Vagina (tissue), 2 donors: ENCODE measurements around the gene SORCS1. TPM values are rescaled to one million over a fixed set of nuclear protein-coding genes. Genes with fewer than 3 reads are reported as not detected.

ENCODE experiments used
- DNase-seq, 2 donors: peaks; one replicate each; pipeline ENCODE4 v3.0.0-alpha.2; 2017; ENCODE audit errors: extremely low spot score in 2 of 2
- H3K27ac ChIP-seq: fragments of 200-600 bp; sonication (generic); one replicate; pipeline ENCODE4 v1.5.1; 2019
- H3K27me3 ChIP-seq: fragments of 200-600 bp; sonication (generic); one replicate; pipeline ENCODE4 v1.5.1; 2019
- H3K36me3 ChIP-seq, 2 donors: fragments of 200-600 bp; sonication (generic); one replicate each; pipeline ENCODE4 v1.5.1; 2017 to 2019
- H3K4me1 ChIP-seq: fragments of 200-600 bp; sonication (generic); one replicate; pipeline ENCODE4 v1.5.1; 2019
- H3K4me3 ChIP-seq, 2 donors: fragments of 200-600 bp; sonication (generic); 1 replicate in 1 of 2; 2 replicates in 1 of 2; pipeline ENCODE4 v1.5.1; 2016 to 2019
- H3K9me3 ChIP-seq: fragments of 200-600 bp; sonication (generic); one replicate; pipeline ENCODE4 v1.5.1; 2019
- POLR2A ChIP-seq, 2 donors: fragments of 450-650 bp; IDR thresholded peaks; one replicate each; pipeline ENCODE4 v1.6.1; 2017; ENCODE audit warnings: antibody characterized with exemption in 2 of 2, mild to moderate bottlenecking in 2 of 2, moderate library complexity in 2 of 2
- POLR2AphosphoS5 ChIP-seq, 2 donors: sonication (generic); formaldehyde crosslinking; IDR thresholded peaks; one replicate each; pipeline ENCODE4 v1.9.0; 2017; ENCODE audit warnings: antibody characterized with exemption in 2 of 2, mild to moderate bottlenecking in 2 of 2, low read depth in 1 of 2; ENCODE audit not compliant: insufficient read depth in 1 of 2
- intact Hi-C: fragments of 100-400 bp; cut with DNase I; formaldehyde crosslinking; loops from one replicate; pipeline ENCODE4 v1.15.1; 2023
- total RNA-seq: library from RNA; depleted of rRNA; stranded (reverse); fragments of >200 nt; gene quantifications from one replicate; pipeline ENCODE4 v1.2.3, GENCODE V29; 2016
- TF ChIP-seq, protein P1 (sequence below), 3 experiments: fragments of 450-650 bp in 2 of 3; fragments of 200-600 bp in 1 of 3; sonication (generic) in 1 of 3; IDR thresholded peaks; one replicate each; pipeline ENCODE4 v1.5.1; 2017 to 2019; ENCODE audit warnings: antibody characterized with exemption in 3 of 3, mild to moderate bottlenecking in 2 of 3, moderate library complexity in 2 of 3

SORCS1 gene
- total RNA-seq, 1 donor from 2014 or later = 5.9 TPM

DNA sequence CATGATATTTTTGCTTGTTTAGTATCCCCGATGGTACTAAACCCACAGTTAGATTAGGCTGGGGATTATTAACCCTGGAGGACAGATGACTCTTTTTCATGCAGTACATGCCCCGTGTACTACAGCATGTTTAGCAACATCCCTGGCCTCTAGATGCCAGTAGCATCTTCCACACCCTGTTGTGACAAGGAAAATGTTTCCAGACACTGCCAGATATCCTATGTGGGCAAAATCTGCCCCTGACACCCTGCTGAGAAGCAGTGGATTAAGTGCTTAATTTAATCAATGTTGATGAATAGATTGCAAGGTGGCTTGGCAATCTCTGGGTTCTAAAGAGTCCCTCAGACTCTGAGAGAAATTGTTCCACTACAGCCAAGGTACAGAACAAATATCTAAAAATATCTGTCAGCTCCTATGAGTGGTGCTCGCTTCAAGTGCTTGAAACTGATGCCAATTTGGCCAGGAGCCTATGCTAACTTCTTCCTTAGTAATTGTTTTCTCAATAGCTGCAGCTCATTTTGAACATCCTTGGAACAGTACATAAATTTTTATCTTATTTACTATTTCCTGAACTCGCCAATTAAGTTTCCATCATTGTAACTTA lies 247.0 kb downstream of the SORCS1 start:
- no peak for TF ChIP-seq POLR2AphosphoS5 (IDR thresholded peaks at IDR 0.05; ENCODE audit: insufficient read depth in 1 of 2, low read depth in 1 of 2)
- no peak for TF ChIP-seq POLR2A (IDR thresholded peaks at IDR 0.05)
- TF ChIP-seq, protein P1, sequence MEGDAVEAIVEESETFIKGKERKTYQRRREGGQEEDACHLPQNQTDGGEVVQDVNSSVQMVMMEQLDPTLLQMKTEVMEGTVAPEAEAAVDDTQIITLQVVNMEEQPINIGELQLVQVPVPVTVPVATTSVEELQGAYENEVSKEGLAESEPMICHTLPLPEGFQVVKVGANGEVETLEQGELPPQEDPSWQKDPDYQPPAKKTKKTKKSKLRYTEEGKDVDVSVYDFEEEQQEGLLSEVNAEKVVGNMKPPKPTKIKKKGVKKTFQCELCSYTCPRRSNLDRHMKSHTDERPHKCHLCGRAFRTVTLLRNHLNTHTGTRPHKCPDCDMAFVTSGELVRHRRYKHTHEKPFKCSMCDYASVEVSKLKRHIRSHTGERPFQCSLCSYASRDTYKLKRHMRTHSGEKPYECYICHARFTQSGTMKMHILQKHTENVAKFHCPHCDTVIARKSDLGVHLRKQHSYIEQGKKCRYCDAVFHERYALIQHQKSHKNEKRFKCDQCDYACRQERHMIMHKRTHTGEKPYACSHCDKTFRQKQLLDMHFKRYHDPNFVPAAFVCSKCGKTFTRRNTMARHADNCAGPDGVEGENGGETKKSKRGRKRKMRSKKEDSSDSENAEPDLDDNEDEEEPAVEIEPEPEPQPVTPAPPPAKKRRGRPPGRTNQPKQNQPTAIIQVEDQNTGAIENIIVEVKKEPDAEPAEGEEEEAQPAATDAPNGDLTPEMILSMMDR (IDR thresholded peaks at IDR 0.05) = no peak
- DNase-seq = no peak
- H3K4me3 ChIP-seq = no peak overlapping the region
- H3K27ac ChIP-seq = no peak overlapping the region
- H3K27me3 ChIP-seq = no peaks in the 10 kb centered on the region
- H3K36me3 ChIP-seq = no peaks in the 10 kb centered on the region
- intact Hi-C loops = no loop called here
- H3K9me3 ChIP-seq = no peaks in the 10 kb centered on the region
- no peaks in the 10 kb centered on the region for H3K4me1 ChIP-seq

DNA sequence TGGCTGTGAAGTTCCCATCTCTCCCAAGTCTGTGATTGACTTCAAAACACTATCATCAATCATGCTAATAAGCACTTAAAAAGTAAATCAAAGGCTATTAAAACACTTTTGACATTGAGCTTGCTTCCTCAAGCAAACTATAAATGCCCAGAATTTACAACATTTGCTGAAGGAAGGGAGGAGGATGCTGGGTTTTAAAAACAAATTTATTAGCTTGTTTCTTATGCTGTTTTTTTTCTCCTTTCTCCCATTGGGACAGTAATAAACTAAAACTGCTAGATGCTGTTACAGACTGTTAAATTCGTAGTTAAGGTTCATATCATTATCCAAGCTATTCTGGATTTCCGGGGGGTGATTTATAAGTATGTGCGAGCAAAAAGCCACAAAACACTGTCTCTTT lies 250.5 kb downstream of the SORCS1 start:
- TF ChIP-seq, protein P1 (IDR thresholded peaks at IDR 0.05) = no peak
- no peak for TF ChIP-seq POLR2AphosphoS5 (IDR thresholded peaks at IDR 0.05; ENCODE audit: insufficient read depth in 1 of 2, low read depth in 1 of 2)
- TF ChIP-seq POLR2A (IDR thresholded peaks at IDR 0.05) = no peak
- Histone ChIP-seq H3K4me3 (no peak overlapping the region), H3K4me1 (no peaks in the 10 kb centered on the region), H3K27ac (no peak overlapping the region), H3K27me3 (no peaks in the 10 kb centered on the region), H3K36me3 (no peaks in the 10 kb centered on the region), H3K9me3 (no peaks in the 10 kb centered on the region)
- intact Hi-C loops = no loop called here
- no peak for DNase-seq

DNA sequence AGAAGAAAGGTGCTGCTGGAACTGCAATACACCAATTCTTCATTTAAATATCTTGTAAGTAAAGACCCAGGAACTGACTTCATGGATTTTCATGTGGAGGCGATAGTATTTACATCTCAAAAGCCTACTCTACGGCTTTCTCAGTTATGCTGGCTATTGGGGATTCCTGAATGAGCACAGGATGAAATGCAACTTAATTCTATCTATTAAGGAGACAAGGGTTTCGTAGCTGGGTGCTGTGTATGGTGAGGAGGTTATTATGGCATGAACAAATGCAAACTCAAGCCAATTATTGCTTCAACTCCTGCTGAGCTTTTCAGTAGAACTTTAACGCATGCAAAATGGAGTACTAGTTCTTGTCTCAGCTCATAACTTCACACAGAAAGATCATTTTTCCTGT lies 251.2 kb downstream of the SORCS1 start:
- H3K27ac ChIP-seq = no peak overlapping the region
- no peaks in the 10 kb centered on the region for H3K9me3 ChIP-seq
- no peaks in the 10 kb centered on the region for H3K27me3 ChIP-seq
- no peaks in the 10 kb centered on the region for H3K36me3 ChIP-seq
- intact Hi-C loops = no loop called here
- no peaks in the 10 kb centered on the region for H3K4me1 ChIP-seq
- TF ChIP-seq POLR2AphosphoS5 (IDR thresholded peaks at IDR 0.05; ENCODE audit: insufficient read depth in 1 of 2, low read depth in 1 of 2) (no peak), POLR2A (IDR thresholded peaks at IDR 0.05) (no peak)
- TF ChIP-seq, protein P1 (IDR thresholded peaks at IDR 0.05) = no peak
- H3K4me3 ChIP-seq = no peak overlapping the region
- DNase-seq = no peak

DNA sequence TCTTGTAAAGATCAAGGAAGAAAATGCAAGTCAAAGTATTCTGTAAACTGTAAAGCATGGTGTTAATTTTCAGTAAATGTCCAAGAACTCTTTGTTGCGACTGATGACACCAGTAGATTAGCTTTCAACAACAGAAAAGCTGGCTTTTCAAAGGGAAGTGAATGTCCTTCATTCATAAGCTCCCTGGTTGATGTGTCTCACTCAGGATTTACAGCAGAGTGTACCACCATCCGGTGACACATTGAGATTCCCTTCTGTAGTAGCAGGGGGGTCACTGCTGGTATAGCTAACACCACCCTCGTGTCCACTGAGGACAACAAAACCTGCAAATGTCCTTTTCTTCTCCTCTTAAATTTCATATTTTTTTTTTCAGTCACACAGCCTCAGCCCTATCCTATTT lies 253.4 kb downstream of the SORCS1 start:
- no peak for DNase-seq
- Histone ChIP-seq H3K4me3 (no peak overlapping the region), H3K27me3 (no peaks in the 10 kb centered on the region), H3K4me1 (no peaks in the 10 kb centered on the region), H3K27ac (no peak overlapping the region), H3K9me3 (no peaks in the 10 kb centered on the region), H3K36me3 (no peaks in the 10 kb centered on the region)
- TF ChIP-seq POLR2A (IDR thresholded peaks at IDR 0.05) (no peak), POLR2AphosphoS5 (IDR thresholded peaks at IDR 0.05; ENCODE audit: insufficient read depth in 1 of 2, low read depth in 1 of 2) (no peak)
- TF ChIP-seq, protein P1 (IDR thresholded peaks at IDR 0.05) = no peak
- intact Hi-C loops = no loop called here

DNA sequence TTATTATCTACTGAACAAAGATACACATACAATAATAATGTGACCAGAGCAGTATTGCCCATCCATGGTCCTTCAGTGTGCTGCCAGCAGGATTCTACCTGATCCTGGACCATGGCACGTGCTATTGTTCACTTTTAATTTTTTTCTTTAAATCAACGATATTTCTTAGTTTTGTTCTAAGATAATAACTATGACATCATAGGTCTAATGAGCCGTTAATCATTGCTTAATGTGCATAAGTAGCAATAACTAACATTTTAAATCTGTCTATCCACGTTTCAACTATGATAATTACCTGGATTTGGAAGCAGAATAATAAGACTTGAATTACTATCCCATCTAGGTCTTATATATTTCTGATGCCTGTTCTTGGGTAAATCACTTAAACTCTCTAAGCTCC lies 253.8 kb downstream of the SORCS1 start:
- intact Hi-C loops = no loop called here
- no peak for DNase-seq
- Histone ChIP-seq H3K27ac (no peak overlapping the region), H3K4me1 (no peaks in the 10 kb centered on the region), H3K4me3 (no peak overlapping the region), H3K36me3 (no peaks in the 10 kb centered on the region), H3K27me3 (no peaks in the 10 kb centered on the region), H3K9me3 (no peaks in the 10 kb centered on the region)
- TF ChIP-seq, protein P1 (IDR thresholded peaks at IDR 0.05) = no peak
- TF ChIP-seq POLR2AphosphoS5 (IDR thresholded peaks at IDR 0.05; ENCODE audit: insufficient read depth in 1 of 2, low read depth in 1 of 2) (no peak), POLR2A (IDR thresholded peaks at IDR 0.05) (no peak)
